Measurements from ENCODE around the gene CRIM1. TPM values are rescaled to one million over a fixed set of nuclear protein-coding genes. Genes with fewer than 3 reads are reported as not detected.

Gene CRIM1
- polyA plus RNA-seq, 1 donor: 35.6 TPM

GRCh38 chr2:36333350-36334012 is 22.1 kb upstream of the CRIM1 start:
- no peaks in the 10 kb centered on the region for H3K4me1 ChIP-seq (ENCODE audit: control insufficient read depth, insufficient read depth, low read length)
- no peak for DNase-seq
- H3K4me3 ChIP-seq (ENCODE audit: low read length): no peak overlapping the region
- no peaks in the 10 kb centered on the region for H3K27me3 ChIP-seq (ENCODE audit: control insufficient read depth, insufficient read depth, low read length)
- no peaks in the 10 kb centered on the region for H3K9me3 ChIP-seq (ENCODE audit: control insufficient read depth, low read depth, low read length)
- H3K27ac ChIP-seq (ENCODE audit: low read length): no peak overlapping the region
- no CpG with 5 or more reads among the region's 4 CpGs for WGBS (ENCODE audit: insufficient coverage, low lambda C conversion rate)
- H3K36me3 ChIP-seq (ENCODE audit: control insufficient read depth, insufficient read depth, low read length): no peaks in the 10 kb centered on the region

GRCh38 chr2:36335597-36335996 is 20.0 kb upstream of the CRIM1 start:
- H3K27ac ChIP-seq (ENCODE audit: low read length): no peak overlapping the region
- 75% methylated on average over 4 of the region's 5 CpGs for WGBS (ENCODE audit: insufficient coverage, low lambda C conversion rate)
- no peak overlapping the region for H3K4me3 ChIP-seq (ENCODE audit: low read length)
- no peaks in the 10 kb centered on the region for H3K27me3 ChIP-seq (ENCODE audit: control insufficient read depth, insufficient read depth, low read length)
- no peaks in the 10 kb centered on the region for H3K4me1 ChIP-seq (ENCODE audit: control insufficient read depth, insufficient read depth, low read length)
- H3K36me3 ChIP-seq (ENCODE audit: control insufficient read depth, insufficient read depth, low read length): no peaks in the 10 kb centered on the region
- DNase-seq: no peak
- H3K9me3 ChIP-seq (ENCODE audit: control insufficient read depth, low read depth, low read length): no peaks in the 10 kb centered on the region

- H3K27ac ChIP-seq (ENCODE audit: low read length): no peak overlapping the region
- no peaks in the 10 kb centered on the region for H3K36me3 ChIP-seq (ENCODE audit: control insufficient read depth, insufficient read depth, low read length)
- no peak for DNase-seq
- WGBS (ENCODE audit: insufficient coverage, low lambda C conversion rate): 100% methylated on average over 2 of the region's 2 CpGs
- no peak overlapping the region for H3K4me3 ChIP-seq (ENCODE audit: low read length)
- H3K27me3 ChIP-seq (ENCODE audit: control insufficient read depth, insufficient read depth, low read length): no peaks in the 10 kb centered on the region
- no peaks in the 10 kb centered on the region for H3K4me1 ChIP-seq (ENCODE audit: control insufficient read depth, insufficient read depth, low read length)
- H3K9me3 ChIP-seq (ENCODE audit: control insufficient read depth, low read depth, low read length): no peaks in the 10 kb centered on the region
Measured at GRCh38 chr2:36336321-36336720, 19.3 kb upstream of the CRIM1 start.

- DNase-seq: no peak
- Histone ChIP-seq H3K36me3 (ENCODE audit: control insufficient read depth, insufficient read depth, low read length) (no peaks in the 10 kb centered on the region), H3K4me3 (ENCODE audit: low read length) (no peak overlapping the region), H3K27me3 (ENCODE audit: control insufficient read depth, insufficient read depth, low read length) (no peaks in the 10 kb centered on the region), H3K9me3 (ENCODE audit: control insufficient read depth, low read depth, low read length) (no peaks in the 10 kb centered on the region), H3K4me1 (ENCODE audit: control insufficient read depth, insufficient read depth, low read length) (no peaks in the 10 kb centered on the region), H3K27ac (ENCODE audit: low read length) (no peak overlapping the region)
Measured at GRCh38 chr2:36337354-36337753, 18.2 kb upstream of the CRIM1 start.

- H3K4me3 ChIP-seq (ENCODE audit: low read length): no peak overlapping the region
Measured at GRCh38 chr2:36338124-36338826, 17.3 kb upstream of the CRIM1 start.

GRCh38 chr2:36338827-36339145 is 16.8 kb upstream of the CRIM1 start:
- H3K4me3 ChIP-seq (ENCODE audit: low read length): no peak overlapping the region

More at GRCh38 chr2:36338124-36338826, 17.3 kb upstream of the CRIM1 start:
- no peaks in the 10 kb centered on the region for H3K27me3 ChIP-seq (ENCODE audit: control insufficient read depth, insufficient read depth, low read length)
- no peak overlapping the region for H3K27ac ChIP-seq (ENCODE audit: low read length)
- no peaks in the 10 kb centered on the region for H3K4me1 ChIP-seq (ENCODE audit: control insufficient read depth, insufficient read depth, low read length)
- no peaks in the 10 kb centered on the region for H3K9me3 ChIP-seq (ENCODE audit: control insufficient read depth, low read depth, low read length)
- WGBS (ENCODE audit: insufficient coverage, low lambda C conversion rate): no CpG with 5 or more reads among the region's 3 CpGs
- H3K36me3 ChIP-seq (ENCODE audit: control insufficient read depth, insufficient read depth, low read length): no peaks in the 10 kb centered on the region
- DNase-seq: no peak

GRCh38 chr2:36339607-36340218 is 15.9 kb upstream of the CRIM1 start:
- DNase-seq: no peak
- Histone ChIP-seq H3K9me3 (ENCODE audit: control insufficient read depth, low read depth, low read length) (no peaks in the 10 kb centered on the region), H3K4me1 (ENCODE audit: control insufficient read depth, insufficient read depth, low read length) (no peaks in the 10 kb centered on the region), H3K27ac (ENCODE audit: low read length) (no peak overlapping the region), H3K27me3 (ENCODE audit: control insufficient read depth, insufficient read depth, low read length) (no peaks in the 10 kb centered on the region), H3K4me3 (ENCODE audit: low read length) (no peak overlapping the region), H3K36me3 (ENCODE audit: control insufficient read depth, insufficient read depth, low read length) (no peaks in the 10 kb centered on the region)
- WGBS (ENCODE audit: insufficient coverage, low lambda C conversion rate): 80% methylated on average over 3 of the region's 6 CpGs

More at GRCh38 chr2:36338827-36339145, 16.8 kb upstream of the CRIM1 start:
- H3K4me1 ChIP-seq (ENCODE audit: control insufficient read depth, insufficient read depth, low read length): no peaks in the 10 kb centered on the region
- no peaks in the 10 kb centered on the region for H3K27me3 ChIP-seq (ENCODE audit: control insufficient read depth, insufficient read depth, low read length)
- no CpG with 5 or more reads among the region's 1 CpG for WGBS (ENCODE audit: insufficient coverage, low lambda C conversion rate)
- H3K9me3 ChIP-seq (ENCODE audit: control insufficient read depth, low read depth, low read length): no peaks in the 10 kb centered on the region
- H3K27ac ChIP-seq (ENCODE audit: low read length): no peak overlapping the region
- H3K36me3 ChIP-seq (ENCODE audit: control insufficient read depth, insufficient read depth, low read length): no peaks in the 10 kb centered on the region
- DNase-seq: no peak

- no peaks in the 10 kb centered on the region for H3K36me3 ChIP-seq (ENCODE audit: control insufficient read depth, insufficient read depth, low read length)
- H3K4me3 ChIP-seq (ENCODE audit: low read length): no peak overlapping the region
- no peak overlapping the region for H3K27ac ChIP-seq (ENCODE audit: low read length)
- no peaks in the 10 kb centered on the region for H3K4me1 ChIP-seq (ENCODE audit: control insufficient read depth, insufficient read depth, low read length)
- H3K9me3 ChIP-seq (ENCODE audit: control insufficient read depth, low read depth, low read length): no peaks in the 10 kb centered on the region
- no peak for DNase-seq
- no peaks in the 10 kb centered on the region for H3K27me3 ChIP-seq (ENCODE audit: control insufficient read depth, insufficient read depth, low read length)
- WGBS (ENCODE audit: insufficient coverage, low lambda C conversion rate): 67% methylated on average over 1 of the region's 3 CpGs
Measured at GRCh38 chr2:36343606-36344005, 12.0 kb upstream of the CRIM1 start.

GRCh38 chr2:36348721-36349120 is 6.9 kb upstream of the CRIM1 start:
- Histone ChIP-seq H3K4me3 (ENCODE audit: low read length) (no peak overlapping the region), H3K9me3 (ENCODE audit: control insufficient read depth, low read depth, low read length) (no peaks in the 10 kb centered on the region), H3K4me1 (ENCODE audit: control insufficient read depth, insufficient read depth, low read length) (no peaks in the 10 kb centered on the region), H3K36me3 (ENCODE audit: control insufficient read depth, insufficient read depth, low read length) (no peaks in the 10 kb centered on the region), H3K27ac (ENCODE audit: low read length) (no peak overlapping the region), H3K27me3 (ENCODE audit: control insufficient read depth, insufficient read depth, low read length) (no peaks in the 10 kb centered on the region)
- WGBS (ENCODE audit: insufficient coverage, low lambda C conversion rate): 100% methylated on average over 1 of the region's 2 CpGs
- DNase-seq: no peak

GRCh38 chr2:36351291-36351690 is 4.3 kb upstream of the CRIM1 start:
- Histone ChIP-seq H3K4me1 (ENCODE audit: control insufficient read depth, insufficient read depth, low read length) (no peaks in the 10 kb centered on the region), H3K4me3 (ENCODE audit: low read length) (no peak overlapping the region), H3K27ac (ENCODE audit: low read length) (no peak overlapping the region), H3K36me3 (ENCODE audit: control insufficient read depth, insufficient read depth, low read length) (no peaks in the 10 kb centered on the region), H3K9me3 (ENCODE audit: control insufficient read depth, low read depth, low read length) (no peaks in the 10 kb centered on the region), H3K27me3 (ENCODE audit: control insufficient read depth, insufficient read depth, low read length) (no peaks in the 10 kb centered on the region)
- 80% methylated on average over 1 of the region's 2 CpGs for WGBS (ENCODE audit: insufficient coverage, low lambda C conversion rate)
- no peak for DNase-seq

All from large intestine (tissue), 3 donors.